GM12878 (cell line): ENCODE results near the gene TRAPPC12. TPM values are rescaled to one million over a fixed set of nuclear protein-coding genes. Genes with fewer than 3 reads are reported as not detected.

Experiments used
- ATAC-seq: fragments of 200-7000 bp; cut with Tn5 transposase; 3 replicates; pipeline ENCODE4 v1.9.1; 2020; ENCODE audit warnings: mild to moderate bottlenecking, moderate library complexity
- BruUV-seq: library from RNA; stranded (reverse); fragments of 400-500 nt; replicated peaks from 2 replicates; lab custom pipeline; 2021; lab: Mats Ljungman, UMichigan
- CTCF ChIA-PET: fragments of 300-600 bp; sonication (Branson Sonifier 250); formaldehyde crosslinking; extraction: SDS; loops from one replicate; lab custom pipeline; 2021; ENCODE audit warnings: inconsistent platforms; lab: Yijun Ruan, JAX
- POLR2A ChIA-PET: fragments of 350-600 bp; formaldehyde crosslinking; extraction: SDS; loops from one replicate; lab custom pipeline; 2021; ENCODE audit warnings: inconsistent platforms; lab: Charles Lee
- RAD21 ChIA-PET: fragments of 300-600 bp; sonication (Branson Sonifier 250); formaldehyde crosslinking; loops from one replicate; lab custom pipeline; 2023; ENCODE audit warnings: antibody characterized with exemption; ENCODE audit not compliant: unreplicated experiment; lab: Charles Lee
- SMC1A ChIA-PET: fragments of 300-600 bp; sonication (Branson Sonifier 250); formaldehyde crosslinking; loops from one replicate; lab custom pipeline; 2023; ENCODE audit not compliant: unreplicated experiment, uncharacterized antibody; lab: Charles Lee
- DNase-seq: peaks from one replicate; pipeline ENCODE4 v3.0.0-alpha.2; 2011; ENCODE audit warnings: low read depth, low spot score
- FAIRE-seq: peaks from 3 replicates; lab custom pipeline; 2011; peaks lifted over from hg19 to GRCh38; lab: Jason Lieb, UNC
- H2AFZ ChIP-seq: 2 replicates; pipeline ENCODE4 v1.6.0; 2011; ENCODE audit warnings: low read depth, low read length, control low read depth; ENCODE audit not compliant: control insufficient read depth
- H3K27ac ChIP-seq: 2 replicates; pipeline ENCODE4 v1.5.1; 2011; ENCODE audit warnings: control low read depth; ENCODE audit not compliant: control insufficient read depth, insufficient read depth
- H3K27me3 ChIP-seq, 2 experiments: replicated peaks in 1 of 2; 2 replicates each; pipeline versions ENCODE4 v1.6.0 to v1.6.1; 2011; ENCODE audit warnings: low read length in 1 of 2; ENCODE audit not compliant: control insufficient read depth in 2 of 2, insufficient read depth in 2 of 2
- H3K36me3 ChIP-seq, 2 experiments: 2 replicates each; pipeline ENCODE4 v1.5.1; 2011; ENCODE audit warnings: low read length in 1 of 2; ENCODE audit not compliant: control insufficient read depth in 2 of 2, insufficient read depth in 2 of 2
- H3K4me1 ChIP-seq: 2 replicates; pipeline ENCODE4 v1.6.1; 2011; ENCODE audit warnings: mild to moderate bottlenecking, low read length, moderate library complexity, mixed read lengths; ENCODE audit not compliant: control insufficient read depth, insufficient read depth
- H3K4me2 ChIP-seq: 2 replicates; pipeline ENCODE4 v1.6.0; 2011; ENCODE audit warnings: control low read depth; ENCODE audit not compliant: control insufficient read depth, insufficient read depth
- H3K4me3 ChIP-seq: fragments of 200-600 bp; sonication (generic); 2 replicates; pipeline ENCODE4 v1.5.1; 2016
- H3K79me2 ChIP-seq: 2 replicates; pipeline ENCODE4 v1.6.0; 2011; ENCODE audit warnings: low read length; ENCODE audit not compliant: control insufficient read depth, insufficient read depth
- H3K9ac ChIP-seq: 2 replicates; pipeline ENCODE4 v1.8.0; 2011; ENCODE audit warnings: low read length, control low read depth, mixed read lengths; ENCODE audit not compliant: control insufficient read depth, insufficient read depth
- H3K9me3 ChIP-seq: replicated peaks from 3 replicates; pipeline ENCODE4 v1.5.1; 2011; ENCODE audit warnings: mild to moderate bottlenecking, low read length; ENCODE audit not compliant: control insufficient read depth, insufficient read depth
- H4K20me1 ChIP-seq: 2 replicates; pipeline ENCODE4 v1.6.0; 2011; ENCODE audit not compliant: control insufficient read depth, insufficient read depth
- REST ChIP-seq: IDR thresholded peaks from 2 replicates; pipeline ENCODE4 v1.6.1; 2012; ENCODE audit warnings: mild to moderate bottlenecking, low read depth, low read length
- TCF12 ChIP-seq: IDR thresholded peaks from 2 replicates; pipeline ENCODE4 v1.6.1; 2011; ENCODE audit warnings: low read depth, mild to moderate bottlenecking, low read length
- WGBS: methylation state at CpG from one replicate; pipeline ENCODE4 v1.1.6; 2016; ENCODE audit warnings: low lambda C conversion rate; ENCODE audit not compliant: insufficient replicate concordance, insufficient coverage; ENCODE audit errors: missing lambda C conversion rate; 5-methylcytosine and 5-hydroxymethylcytosine counted together
- in situ Hi-C: fragments of 300-500 bp; cut with MboI; formaldehyde crosslinking; loops from 9 replicates; pipeline ENCODE4 v1.14.3; 2018; ENCODE audit warnings: mixed read lengths
- intact Hi-C: fragments of 100-400 bp; cut with micrococcal nuclease; formaldehyde crosslinking; loops from one replicate; pipeline ENCODE4 v1.14.2; 2022; ENCODE audit not compliant: unreplicated experiment
- polyA plus RNA-seq, 11 experiments: library from polyadenylated mRNA; depleted of rRNA in 4 of 11; unstranded in 6 of 11; stranded (reverse) in 5 of 11; fragments of >200 nt; fragmentation: Nextera tagmentation in 4 of 11; fragmentation: Illumina TruSeq in 1 of 11; extraction: Ambion mirVana in 4 of 11; extraction: Trizol in 1 of 11; gene quantifications; 1 replicate in 1 of 11; 2 replicates in 10 of 11; pipeline versions ENCODE4 v1.2.1 to v1.2.3, GENCODE V29; 2011 to 2016; ENCODE audit warnings: inconsistent platforms in 2 of 11, missing spikeins in 2 of 11, low read depth in 1 of 11
- total RNA-seq, 4 experiments: library from RNA; depleted of rRNA in 3 of 4; stranded (reverse); fragments of >200 nt in 3 of 4; fragmentation: Illumina TruSeq in 1 of 4; extraction: Trizol in 1 of 4; gene quantifications; 2 replicates each; pipeline versions ENCODE4 v1.2.1 to v1.2.3, GENCODE V29; 2013 to 2021

The TRAPPC12 gene
- total and polyA plus RNA-seq, 10 of the 15 experiments (the other 5 are each of a cell fraction or from before 2014, with no cell fraction given): 8.6 to 77.1 (median 37.4) TPM

DNA sequence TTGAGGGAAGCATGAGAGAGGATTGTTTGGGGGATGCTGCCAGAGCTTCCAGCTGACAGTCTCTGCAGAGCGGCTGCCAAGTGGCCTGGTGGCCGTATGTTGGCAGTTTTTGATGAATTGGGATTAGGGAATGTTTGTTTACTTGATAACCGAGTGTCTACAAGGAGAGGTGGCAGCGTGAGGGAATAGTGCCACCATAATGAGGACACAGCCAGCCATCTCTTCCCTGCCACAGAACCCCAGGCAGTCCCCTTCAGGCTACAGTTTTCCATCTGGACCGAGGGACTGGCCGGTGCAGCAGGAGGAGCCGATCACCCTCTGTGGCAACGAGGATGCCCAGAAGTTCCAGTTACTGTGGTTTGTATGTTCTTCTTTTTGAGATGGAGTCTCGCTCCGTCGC lies 55.2 kb downstream of the TRAPPC12 start (continued):
- TF ChIP-seq REST: no peak
- TF ChIP-seq, all 136 proteins: peak for 0

DNA sequence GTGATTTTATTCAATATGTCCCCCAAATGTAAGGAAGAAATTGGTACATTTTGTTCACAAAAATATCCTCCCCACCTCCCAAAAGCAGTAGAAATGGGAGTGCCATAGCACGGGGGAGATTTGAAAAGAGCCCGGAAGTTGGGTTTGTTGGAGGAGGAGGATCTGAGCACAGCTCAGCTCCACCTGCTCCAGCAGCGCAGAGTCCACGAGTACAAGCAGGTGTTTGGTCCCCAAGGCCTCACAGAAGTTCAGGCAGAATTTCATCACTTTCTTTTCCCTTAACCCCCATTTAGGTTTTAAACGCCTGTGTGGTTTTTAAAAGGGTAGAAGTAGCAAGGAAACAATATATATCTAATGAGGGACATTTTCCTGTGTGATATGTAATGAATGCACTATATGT lies 56.0 kb downstream of the TRAPPC12 start:
- no peak for FAIRE-seq
- H3K27ac ChIP-seq: no peak overlapping the region
- no peak overlapping the region for H3K4me2 ChIP-seq
- no peaks in the 10 kb centered on the region for H3K27me3 ChIP-seq
- CTCF ChIA-PET: interaction anchor here (0.7 kb wide), 1 partner anchor 16 kb away, joined by 3 read pairs; no protein-coding TSS in a partner anchor
- no TSS peak for BruUV-seq
- H2AFZ ChIP-seq: no peak overlapping the region
- intact Hi-C loops: no loop called here
- H3K4me3 ChIP-seq: no peak overlapping the region
- in situ Hi-C loops: no loop called here
- H3K4me1 ChIP-seq: no peaks in the 10 kb centered on the region
- RAD21 ChIA-PET: no interaction called here
- POLR2A ChIA-PET: no interaction called here
- SMC1A ChIA-PET: no interaction called here
- no peaks in the 10 kb centered on the region for H3K79me2 ChIP-seq
- TF ChIP-seq TCF12: no peak
- no peak overlapping the region for H3K9ac ChIP-seq
- DNase-seq: no peak
- H3K36me3 ChIP-seq: peaks cover 0 to 2% of the 10 kb centered on the region in 2 experiments; a peak in 3 of 4 replicates
- no peaks in the 10 kb centered on the region for H4K20me1 ChIP-seq
- no peaks in the 10 kb centered on the region for H3K9me3 ChIP-seq
- no peak for ATAC-seq
- WGBS: 99% methylated on average over 5 of the region's 5 CpGs
